Caco-2 (cell line): ENCODE data around the gene TAS2R40. TPM values are rescaled to one million over a fixed set of nuclear protein-coding genes. Genes with fewer than 3 reads are reported as not detected.

ENCODE experiments used
- Bru-seq: library from RNA; stranded (reverse); fragments of 400-500 nt; gene quantifications from one replicate; lab custom pipeline; 2021; lab: Mats Ljungman, UMichigan
- BruChase-seq, 2 experiments: library from RNA; stranded (reverse); fragments of 400-500 nt; gene quantifications; one replicate each; lab custom pipeline; 2021; lab: Mats Ljungman, UMichigan
- BruUV-seq: library from RNA; stranded (reverse); fragments of 400-500 nt; replicated peaks from 2 replicates; lab custom pipeline; 2021; lab: Mats Ljungman, UMichigan
- CTCF ChIA-PET: fragments of 300-600 bp; sonication (Branson Sonifier 250); formaldehyde crosslinking; loops from one replicate; lab custom pipeline; 2022; ENCODE audit warnings: antibody characterized with exemption; lab: Charles Lee
- POLR2A ChIA-PET: fragments of 300-600 bp; sonication (Branson Sonifier 250); formaldehyde crosslinking; loops from one replicate; lab custom pipeline; 2022; ENCODE audit warnings: antibody characterized with exemption; lab: Charles Lee
- DNase-seq, 2 experiments: peaks; one replicate each; pipeline versions ENCODE4 v3.0.0 to v3.0.0-alpha.2; 2020 to 2022
- H3K27me3 ChIP-seq: replicated peaks from 2 replicates; pipeline ENCODE4 v1.6.0; 2011; ENCODE audit warnings: low read length; ENCODE audit not compliant: control insufficient read depth, insufficient read depth
- H3K36me3 ChIP-seq: 2 replicates; pipeline ENCODE4 v1.5.1; 2011; ENCODE audit warnings: low read length; ENCODE audit not compliant: control insufficient read depth, insufficient read depth
- H3K4me1 ChIP-seq: fragments of 250-450 bp; sonication (Bioruptor Pico); 2 replicates; pipeline ENCODE4 v1.5.1; 2020; ENCODE audit warnings: mild to moderate bottlenecking
- H3K4me3 ChIP-seq: 2 replicates; pipeline ENCODE4 v1.5.1; 2011; ENCODE audit warnings: low read depth, mild to moderate bottlenecking, control low read depth, low read length
- H3K9me3 ChIP-seq: fragments of 250-450 bp; sonication (Bioruptor Pico); 2 replicates; pipeline ENCODE4 v1.5.1; 2020; ENCODE audit warnings: mild to moderate bottlenecking, moderate library complexity
- H3K27ac Mint-ChIP-seq: one replicate; pipeline ENCODE4 v1.8.0; 2022; ENCODE audit warnings: mixed read lengths; ENCODE audit not compliant: unreplicated experiment
- H3K27me3 Mint-ChIP-seq: one replicate; pipeline ENCODE4 v1.8.0; 2022; ENCODE audit warnings: mixed read lengths; ENCODE audit not compliant: insufficient read depth, unreplicated experiment
- H3K36me3 Mint-ChIP-seq: one replicate; pipeline ENCODE4 v1.8.0; 2022; ENCODE audit warnings: mild to moderate bottlenecking, mixed read lengths; ENCODE audit not compliant: insufficient read depth, unreplicated experiment
- H3K4me1 Mint-ChIP-seq: one replicate; pipeline ENCODE4 v1.8.0; 2022; ENCODE audit warnings: low read depth, mixed read lengths; ENCODE audit not compliant: unreplicated experiment
- H3K4me3 Mint-ChIP-seq: one replicate; pipeline ENCODE4 v1.8.0; 2022; ENCODE audit warnings: mild to moderate bottlenecking, moderate library complexity, mixed read lengths; ENCODE audit not compliant: unreplicated experiment
- H3K9me3 Mint-ChIP-seq: one replicate; pipeline ENCODE4 v1.8.0; 2022; ENCODE audit warnings: mixed read lengths; ENCODE audit not compliant: unreplicated experiment
- intact Hi-C: fragments of 100-400 bp; cut with micrococcal nuclease; formaldehyde crosslinking; loops from one replicate; pipeline ENCODE4 v1.10.0; 2022; ENCODE audit not compliant: unreplicated experiment
- long read RNA-seq: library from polyadenylated mRNA; stranded (forward); transcript quantifications from one replicate; pipeline ENCODE4 v2.0.0, GENCODE V29; 2022
- total RNA-seq: library from RNA; stranded (reverse); gene quantifications from 2 replicates; pipeline ENCODE4 v1.2.3, GENCODE V29; 2022
- TF ChIP-seq, protein P1 (sequence below), 2 experiments: fragments of 200-600 bp in 1 of 2; IDR thresholded peaks; 1 replicate in 1 of 2; 2 replicates in 1 of 2; pipeline versions ENCODE4 v1.5.1 to v1.8.0; 2011 to 2022; ENCODE audit warnings: antibody characterized with exemption in 1 of 2, control low read depth in 1 of 2, inconsistent platforms in 1 of 2, low read depth in 1 of 2, low read length in 1 of 2, mild to moderate bottlenecking in 1 of 2, moderate library complexity in 1 of 2; ENCODE audit not compliant: insufficient read depth in 1 of 2, severe bottlenecking in 1 of 2, unreplicated experiment in 1 of 2

The TAS2R40 gene
- not detected in 2 replicates for total RNA-seq
- not detected for Bru-seq, nascent RNA
- BruChase-seq, experiment 1, labeled RNA remaining after a 2-hour chase = not detected
- not detected for BruChase-seq, experiment 2, labeled RNA remaining after a 6-hour chase
- long read RNA-seq = 0 reads

- Histone ChIP-seq H3K4me1 (no peaks in the 10 kb centered on the region), H3K9me3 (no peaks in the 10 kb centered on the region), H3K4me3 (no peak within 1 kb of the TSS), H3K27me3 (no peaks in the 10 kb centered on the region), H3K36me3 (no peaks in the 10 kb centered on the region)
- no peaks in the 10 kb centered on the region for H3K9me3 Mint-ChIP-seq
- H3K36me3 Mint-ChIP-seq = no peaks in the 10 kb centered on the region
- H3K27me3 Mint-ChIP-seq = peaks cover 19% of the 10 kb centered on the region
- H3K4me3 Mint-ChIP-seq = no peak within 1 kb of the TSS
- intact Hi-C loops = no loop called here
- H3K4me1 Mint-ChIP-seq = peaks cover 7% of the 10 kb centered on the region
- CTCF ChIA-PET = interaction anchor here (1.1 kb wide), 1 partner anchor 368 kb away, joined by 3 read pairs; no protein-coding TSS in a partner anchor
- DNase-seq = no peak
- BruUV-seq = no TSS peak
- POLR2A ChIA-PET = interaction anchor here (0.6 kb wide), 1 partner anchor 95 kb away, joined by 3 read pairs; no protein-coding TSS in a partner anchor
- TF ChIP-seq, protein P1, sequence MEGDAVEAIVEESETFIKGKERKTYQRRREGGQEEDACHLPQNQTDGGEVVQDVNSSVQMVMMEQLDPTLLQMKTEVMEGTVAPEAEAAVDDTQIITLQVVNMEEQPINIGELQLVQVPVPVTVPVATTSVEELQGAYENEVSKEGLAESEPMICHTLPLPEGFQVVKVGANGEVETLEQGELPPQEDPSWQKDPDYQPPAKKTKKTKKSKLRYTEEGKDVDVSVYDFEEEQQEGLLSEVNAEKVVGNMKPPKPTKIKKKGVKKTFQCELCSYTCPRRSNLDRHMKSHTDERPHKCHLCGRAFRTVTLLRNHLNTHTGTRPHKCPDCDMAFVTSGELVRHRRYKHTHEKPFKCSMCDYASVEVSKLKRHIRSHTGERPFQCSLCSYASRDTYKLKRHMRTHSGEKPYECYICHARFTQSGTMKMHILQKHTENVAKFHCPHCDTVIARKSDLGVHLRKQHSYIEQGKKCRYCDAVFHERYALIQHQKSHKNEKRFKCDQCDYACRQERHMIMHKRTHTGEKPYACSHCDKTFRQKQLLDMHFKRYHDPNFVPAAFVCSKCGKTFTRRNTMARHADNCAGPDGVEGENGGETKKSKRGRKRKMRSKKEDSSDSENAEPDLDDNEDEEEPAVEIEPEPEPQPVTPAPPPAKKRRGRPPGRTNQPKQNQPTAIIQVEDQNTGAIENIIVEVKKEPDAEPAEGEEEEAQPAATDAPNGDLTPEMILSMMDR (IDR thresholded peaks at IDR 0.05; ENCODE audit: insufficient read depth in 1 of 2, low read depth in 1 of 2, low read length in 1 of 2, severe bottlenecking in 1 of 2, unreplicated experiment in 1 of 2) = no peak
- no peak within 1 kb of the TSS for H3K27ac Mint-ChIP-seq
Measured at GRCh38 chr7:143221737-143222136, at the start of gene TAS2R40. Gene TAS2R40 (plus strand): TSS chr7:143222037. CDS start chr7:143222079, 42 bp downstream.

DNA sequence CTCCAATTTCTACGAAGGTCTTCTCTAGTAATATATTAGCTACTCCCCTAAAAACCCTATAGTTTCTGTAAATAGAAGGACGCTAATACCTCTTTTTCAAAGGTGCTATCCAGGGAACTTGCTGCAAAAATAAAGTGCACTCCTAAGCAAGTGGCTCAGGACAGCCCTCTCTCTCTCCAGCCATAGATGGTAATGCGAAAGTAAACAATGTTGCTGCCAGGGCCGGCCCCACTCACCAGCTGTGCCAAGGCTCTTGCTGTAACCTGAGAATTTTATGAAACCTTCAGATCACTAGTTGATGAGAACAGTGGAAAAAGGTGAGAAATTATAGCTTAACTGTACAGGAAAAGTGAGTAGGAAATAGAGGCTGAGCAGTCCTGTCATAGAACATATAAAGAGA, 49.5 kb upstream of the TAS2R40 start:
- Mint-ChIP-seq H3K4me3 (no peak overlapping the region), H3K27me3 (peaks cover 8% of the 10 kb centered on the region), H3K9me3 (peaks cover 5% of the 10 kb centered on the region), H3K4me1 (peaks cover 6% of the 10 kb centered on the region), H3K27ac (no peak overlapping the region), H3K36me3 (no peaks in the 10 kb centered on the region)
- Histone ChIP-seq H3K4me3 (no peak overlapping the region), H3K36me3 (no peaks in the 10 kb centered on the region), H3K4me1 (no peaks in the 10 kb centered on the region), H3K27me3 (no peaks in the 10 kb centered on the region), H3K9me3 (peaks cover 4% of the 10 kb centered on the region)
- no TSS peak for BruUV-seq
- no peak for DNase-seq
- CTCF ChIA-PET = no interaction called here
- POLR2A ChIA-PET = no interaction called here
- intact Hi-C loops = no loop called here
- TF ChIP-seq, protein P1 (IDR thresholded peaks at IDR 0.05; ENCODE audit: insufficient read depth in 1 of 2, low read depth in 1 of 2, low read length in 1 of 2, severe bottlenecking in 1 of 2, unreplicated experiment in 1 of 2) = no peak

DNA sequence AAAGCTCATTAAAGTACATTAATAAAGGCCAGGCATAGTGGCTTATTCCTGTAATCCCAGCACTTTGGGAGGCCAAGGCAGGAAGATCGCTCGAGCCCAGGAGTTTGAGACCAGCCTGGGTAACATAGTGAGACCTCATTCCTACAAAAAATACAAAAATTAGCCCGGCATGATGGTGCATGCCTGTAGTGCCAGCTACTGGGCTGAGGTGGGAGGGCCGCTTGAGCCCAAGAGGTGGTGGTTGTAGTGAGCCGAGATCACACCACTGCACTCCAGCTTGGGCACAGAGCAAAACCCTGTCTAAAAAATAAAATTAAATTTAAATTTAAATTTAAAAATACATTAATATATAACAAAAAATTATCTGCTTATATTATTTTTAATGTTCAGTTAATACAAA, 45.7 kb upstream of the TAS2R40 start:
- ChIA-PET CTCF (no interaction called here), POLR2A (no interaction called here)
- Mint-ChIP-seq H3K36me3 (no peaks in the 10 kb centered on the region), H3K4me3 (no peak overlapping the region), H3K9me3 (peaks cover 18% of the 10 kb centered on the region), H3K4me1 (peaks cover 6% of the 10 kb centered on the region), H3K27me3 (no peaks in the 10 kb centered on the region), H3K27ac (no peak overlapping the region)
- DNase-seq = no peak
- Histone ChIP-seq H3K4me1 (no peaks in the 10 kb centered on the region), H3K27me3 (no peaks in the 10 kb centered on the region), H3K36me3 (no peaks in the 10 kb centered on the region), H3K9me3 (peaks cover 10% of the 10 kb centered on the region), H3K4me3 (no peak overlapping the region)
- no TSS peak for BruUV-seq
- TF ChIP-seq, protein P1 (IDR thresholded peaks at IDR 0.05; ENCODE audit: insufficient read depth in 1 of 2, low read depth in 1 of 2, low read length in 1 of 2, severe bottlenecking in 1 of 2, unreplicated experiment in 1 of 2) = no peak
- intact Hi-C loops = no loop called here
